OCI-LY3 (cell line): ENCODE results near the gene CHD1.

ENCODE experiments used
- H2AFZ ChIP-seq: fragments of 200-600, 300-600 bp; shearing (Covaris generic); 2 replicates; pipeline ENCODE4 v1.6.0; 2014; ENCODE audit warnings: antibody characterized with exemption, low read depth, low read length
- H3K27ac ChIP-seq: fragments of 200-600, 300-600 bp; sonication (generic); 2 replicates; pipeline ENCODE4 v1.5.1; 2014; ENCODE audit warnings: mild to moderate bottlenecking, low read length, moderate library complexity, mixed read lengths
- H3K27me3 ChIP-seq: fragments of 200-600, 300-600 bp; sonication (generic); 2 replicates; pipeline ENCODE4 v1.6.1; 2014; ENCODE audit warnings: low read depth, low read length, mixed read lengths
- H3K36me3 ChIP-seq: fragments of 200-600, 300-600 bp; sonication (generic); replicated peaks from 2 replicates; pipeline ENCODE3; 2014; ENCODE audit warnings: low read depth, low read length, mixed read lengths
- H3K4me1 ChIP-seq: fragments of 300-600, 200-600 bp; sonication (generic); 2 replicates; pipeline ENCODE4 v1.6.1; 2014; ENCODE audit warnings: low read length, mixed read lengths
- H3K4me2 ChIP-seq: fragments of 200-600, 300-600 bp; sonication (generic); 2 replicates; pipeline ENCODE4 v1.6.1; 2014; ENCODE audit warnings: low read length, mixed read lengths
- H3K4me3 ChIP-seq: fragments of 300-600, 200-600 bp; sonication (generic); 2 replicates; pipeline ENCODE4 v1.5.1; 2014; ENCODE audit warnings: antibody characterized with exemption, mild to moderate bottlenecking, low read length, moderate library complexity
- H3K79me2 ChIP-seq: fragments of 300-600, 200-600 bp; shearing (Covaris generic); 2 replicates; pipeline ENCODE4 v1.6.1; 2014; ENCODE audit warnings: mild to moderate bottlenecking, low read length, mixed read lengths
- H3K9ac ChIP-seq: fragments of 300-600, 200-600 bp; shearing (Covaris generic); 2 replicates; pipeline ENCODE4 v1.6.0; 2014; ENCODE audit warnings: mild to moderate bottlenecking, low read length, moderate library complexity
- H3K9me3 ChIP-seq: fragments of 200-600, 300-600 bp; shearing (Covaris generic); 2 replicates; pipeline ENCODE4 v1.6.1; 2014; ENCODE audit warnings: low read length, mixed read lengths; ENCODE audit not compliant: insufficient read depth
- H4K20me1 ChIP-seq: fragments of 200-600, 300-600 bp; sonication (generic); 2 replicates; pipeline ENCODE4 v1.6.1; 2016; ENCODE audit warnings: low read length, mixed read lengths; ENCODE audit not compliant: insufficient read depth
- CTCF ChIP-seq: fragments of 200-600, 300-600 bp; sonication (generic); IDR thresholded peaks from 2 replicates; pipeline ENCODE4 v1.5.1; 2014; ENCODE audit warnings: antibody characterized with exemption, low read length, low read depth
- EZH2phosphoT487 ChIP-seq: fragments of 200-600 bp; shearing (Covaris generic); IDR thresholded peaks from 2 replicates; pipeline ENCODE4 v1.6.1; 2018; ENCODE audit warnings: antibody characterized with exemption, mixed run types, low read depth

CHD1 gene

DNA sequence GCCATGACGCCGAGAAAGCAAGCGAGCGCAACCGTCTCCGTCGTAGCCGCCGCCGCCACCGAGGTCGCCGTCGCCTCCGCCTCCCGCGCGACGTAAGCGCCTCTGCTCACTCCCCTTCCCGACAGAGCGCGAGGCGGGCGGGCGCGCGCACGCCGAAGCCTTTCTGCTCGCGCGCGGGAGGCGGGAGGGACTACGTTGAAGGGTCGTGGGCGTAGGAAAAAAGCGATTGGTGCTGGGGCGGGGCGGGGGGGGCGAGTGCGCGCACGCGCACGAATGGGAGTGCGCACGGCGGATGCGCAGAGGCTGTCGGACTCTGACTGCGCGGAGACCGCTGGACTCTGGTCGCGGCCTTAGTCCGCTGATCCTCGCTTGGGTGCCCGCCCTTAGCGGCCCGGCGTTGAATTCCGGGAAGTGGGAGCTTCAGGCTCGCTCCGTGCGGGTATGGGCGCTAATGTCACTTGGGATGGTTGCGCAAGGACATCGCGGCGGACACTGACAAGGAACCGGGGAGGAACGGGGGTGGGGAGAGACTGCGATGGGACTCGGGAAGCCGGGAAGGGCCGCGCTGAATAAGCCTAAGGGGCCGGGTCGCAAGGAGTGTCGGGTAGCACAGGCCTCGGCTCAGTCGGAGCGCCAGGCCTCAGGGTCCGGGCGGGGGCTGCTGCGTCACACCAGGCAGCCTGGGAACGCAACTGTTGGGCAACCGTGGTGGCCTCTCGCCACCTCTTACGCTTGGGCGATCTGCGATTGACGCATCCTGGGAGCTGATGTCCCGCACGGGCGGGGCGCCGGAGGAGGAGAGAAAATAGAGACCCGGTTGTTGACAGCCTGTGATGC, at the start of gene CHD1:
TSS of gene CHD1 (minus strand) at position 135 of the 837 bp plus-strand sequence. CDS start 2,621 bp downstream, outside the sequence.
- Histone ChIP-seq H3K4me3 (peak within 1 kb of the TSS; percentile 95), H3K9me3 (no peaks in the 10 kb centered on the region), H3K4me1 (peaks cover 30% of the 10 kb centered on the region), H3K79me2 (peaks cover 66% of the 10 kb centered on the region), H4K20me1 (peaks cover 24% of the 10 kb centered on the region), H3K36me3 (peaks cover 11% of the 10 kb centered on the region), H3K27ac (peak within 1 kb of the TSS; percentile 92), H3K4me2 (peak within 1 kb of the TSS; percentile 90), H3K9ac (peak within 1 kb of the TSS; percentile 93), H2AFZ (no peak within 1 kb of the TSS), H3K27me3 (no peaks in the 10 kb centered on the region)
- TF ChIP-seq EZH2phosphoT487: no peak
- no peak for TF ChIP-seq CTCF

GRCh38 chr5:98978528-98978927, 49.7 kb upstream of the CHD1 start:
- no peak overlapping the region for H3K4me2 ChIP-seq
- no peak for TF ChIP-seq EZH2phosphoT487
- no peak for TF ChIP-seq CTCF
- H3K79me2 ChIP-seq: no peaks in the 10 kb centered on the region
- no peaks in the 10 kb centered on the region for H3K27me3 ChIP-seq
- peaks cover 13% of the 10 kb centered on the region for H3K4me1 ChIP-seq
- H4K20me1 ChIP-seq: no peaks in the 10 kb centered on the region
- no peaks in the 10 kb centered on the region for H3K36me3 ChIP-seq
- no peak overlapping the region for H3K27ac ChIP-seq
- H3K9me3 ChIP-seq: no peaks in the 10 kb centered on the region
- no peak overlapping the region for H3K4me3 ChIP-seq
- no peak overlapping the region for H3K9ac ChIP-seq
- H2AFZ ChIP-seq: no peak overlapping the region

- Histone ChIP-seq H3K27ac (no peak overlapping the region), H3K4me1 (peaks cover 13% of the 10 kb centered on the region), H4K20me1 (no peaks in the 10 kb centered on the region), H3K4me3 (no peak overlapping the region), H3K9ac (no peak overlapping the region), H3K9me3 (no peaks in the 10 kb centered on the region), H3K4me2 (no peak overlapping the region), H3K36me3 (no peaks in the 10 kb centered on the region), H3K79me2 (no peaks in the 10 kb centered on the region), H2AFZ (no peak overlapping the region), H3K27me3 (no peaks in the 10 kb centered on the region)
- TF ChIP-seq CTCF (no peak), EZH2phosphoT487 (no peak)
These were observed 48.9 kb upstream of the CHD1 start for GRCh38 chr5:98977723-98978122.

GRCh38 chr5:98975682-98976407, 47.0 kb upstream of the CHD1 start:
- Histone ChIP-seq H3K27ac (no peak overlapping the region), H3K9ac (no peak overlapping the region), H3K79me2 (no peaks in the 10 kb centered on the region), H3K36me3 (no peaks in the 10 kb centered on the region), H4K20me1 (no peaks in the 10 kb centered on the region), H3K4me1 (peaks cover 13% of the 10 kb centered on the region), H3K9me3 (no peaks in the 10 kb centered on the region), H3K4me3 (no peak overlapping the region), H2AFZ (no peak overlapping the region), H3K27me3 (no peaks in the 10 kb centered on the region), H3K4me2 (no peak overlapping the region; the same call in 1 of the 2 replicates)
- TF ChIP-seq CTCF: no peak
- TF ChIP-seq EZH2phosphoT487: no peak
